K562 (cell line): ENCODE measurements around the gene RTBDN. TPM values are rescaled to one million over a fixed set of nuclear protein-coding genes. Genes with fewer than 3 reads are reported as not detected.

Experiments
- ARID3A ChIP-seq: IDR thresholded peaks from 2 replicates; pipeline ENCODE4 v1.6.1; 2012; ENCODE audit warnings: low read depth, low read length, improper control_type of control experiment, borderline replicate concordance
- CBX2 ChIP-seq: fragments of 200-600 bp; sonication (generic); IDR thresholded peaks from one replicate; pipeline ENCODE4 v1.6.1; 2012; ENCODE audit warnings: mild to moderate bottlenecking, low read length, inconsistent platforms; ENCODE audit not compliant: insufficient read depth, poor library complexity, severe bottlenecking
- E2F3 ChIP-seq: fragments of 250-450 bp; sonication (Bioruptor Pico); IDR thresholded peaks from 2 replicates; pipeline ENCODE4 v1.4.0; 2020; ENCODE audit warnings: mild to moderate bottlenecking
- EWSR1 ChIP-seq: fragments of 450-650 bp; IDR thresholded peaks from 2 replicates; pipeline ENCODE4 v1.6.1; 2018; ENCODE audit warnings: borderline replicate concordance, mild to moderate bottlenecking, low read depth, moderate library complexity; ENCODE audit not compliant: partially characterized antibody
- HNRNPUL1 ChIP-seq: fragments of 200-400 bp; formaldehyde crosslinking; IDR thresholded peaks from 2 replicates; pipeline ENCODE4 v1.6.1; 2017; ENCODE audit warnings: low read length
- ILK ChIP-seq: fragments of 450-650 bp; IDR thresholded peaks from 2 replicates; pipeline ENCODE4 v1.6.1; 2016; ENCODE audit warnings: missing genetic modification characterization, low read depth, mild to moderate bottlenecking, missing compliant biosample characterization, moderate library complexity, borderline replicate concordance
- PYGO2 ChIP-seq: fragments of 450-650 bp; IDR thresholded peaks from 2 replicates; pipeline ENCODE4 v1.6.1; 2016; ENCODE audit warnings: mild to moderate bottlenecking, missing genetic modification characterization, moderate library complexity, missing compliant biosample characterization
- RB1 ChIP-seq: fragments of 450-650 bp; IDR thresholded peaks from 2 replicates; pipeline ENCODE4 v1.6.1; 2017; ENCODE audit warnings: low read depth, mild to moderate bottlenecking
- RREB1 ChIP-seq: fragments of 250-450 bp; sonication (Bioruptor Pico); IDR thresholded peaks from 2 replicates; pipeline ENCODE4 v1.4.0; 2020
- SRSF7 ChIP-seq: fragments of 200-400 bp; formaldehyde crosslinking; optimal IDR thresholded peaks from 2 replicates; pipeline ENCODE3; 2017; ENCODE audit warnings: mild to moderate bottlenecking, low read depth, low read length
- STAT5B ChIP-seq: fragments of 250-450 bp; sonication (Bioruptor Pico); IDR thresholded peaks from 2 replicates; pipeline ENCODE4 v1.8.0; 2021; ENCODE audit warnings: mild to moderate bottlenecking, inconsistent platforms
- TAL1 ChIP-seq: fragments of 450-650 bp; IDR thresholded peaks from 2 replicates; pipeline ENCODE4 v1.6.1; 2016; ENCODE audit warnings: mild to moderate bottlenecking
- TFE3 ChIP-seq: fragments of 450-650 bp; formaldehyde crosslinking; IDR thresholded peaks from 2 replicates; pipeline ENCODE4 v1.4.0; 2020; ENCODE audit warnings: mild to moderate bottlenecking, mixed read lengths
- TRIM28 ChIP-seq: fragments of 450-650 bp; IDR thresholded peaks from 2 replicates; pipeline ENCODE4 v1.6.1; 2017
- ZBTB1 ChIP-seq: sonication (generic); formaldehyde crosslinking; IDR thresholded peaks from 2 replicates; pipeline ENCODE4 v1.8.1; 2023; ENCODE audit warnings: missing genetic modification reagents, low read depth, mild to moderate bottlenecking, borderline replicate concordance
- ZNF263 ChIP-seq: sonication (generic); formaldehyde crosslinking; IDR thresholded peaks from 2 replicates; pipeline ENCODE4 v1.8.0; 2022; ENCODE audit warnings: mild to moderate bottlenecking, missing genetic modification reagents, borderline replicate concordance
- ZNF280B ChIP-seq: fragments of 250-450 bp; sonication (Bioruptor Pico); IDR thresholded peaks from 2 replicates; pipeline ENCODE4 v1.5.1; 2021; ENCODE audit warnings: mild to moderate bottlenecking
- ZNF282 ChIP-seq: sonication (generic); formaldehyde crosslinking; IDR thresholded peaks from 2 replicates; pipeline ENCODE4 v1.8.1; 2023; ENCODE audit warnings: missing genetic modification reagents
- polyA plus RNA-seq, 8 experiments: library from polyadenylated mRNA; depleted of rRNA in 4 of 8; stranded (reverse) in 5 of 8; unstranded in 3 of 8; fragments of >200 nt; fragmentation: Nextera tagmentation in 2 of 8; fragmentation: Illumina TruSeq in 1 of 8; extraction: Ambion mirVana in 2 of 8; extraction: Trizol in 1 of 8; gene quantifications; 2 replicates each; pipeline versions ENCODE4 v1.2.1 to v1.2.3, GENCODE V29; 2011 to 2014; ENCODE audit warnings: inconsistent platforms in 1 of 8, missing spikeins in 1 of 8
- total RNA-seq, 7 experiments: library from RNA; depleted of rRNA in 6 of 7; stranded (reverse); fragments of >200 nt in 6 of 7; fragmentation: Illumina TruSeq in 2 of 7; extraction: Trizol in 2 of 7; gene quantifications; 2 replicates each; pipeline versions ENCODE4 v1.2.1 to v1.2.3, GENCODE V29; 2011 to 2021; ENCODE audit warnings: low replicate concordance in 1 of 7

The RTBDN gene
- total and polyA plus RNA-seq, 9 of the 15 experiments (the other 6 are each of a cell fraction or from before 2014, with no cell fraction given): 0.20 to 2.3 (median 0.72) TPM; not detected in 1

GRCh38 chr19:12882589-12882988 lies 48.2 kb upstream of the RTBDN start (continued):
- TF ChIP-seq TFE3 (0 out of 2 replicates have a peak, but pooled peaks have one; percentile 2), HNRNPUL1 (no peak), CBX2 (no peak), RREB1 (CRISPR knock-in tag) (0 out of 2 replicates have a peak, but pooled peaks have one; percentile 21), E2F3 (CRISPR knock-in tag) (peak; percentile 69; the same call in 1 of the 2 replicates), TRIM28 (no peak), ILK (tag) (peak; percentile 62), STAT5B (no peak), RB1 (no peak), ZNF263 (CRISPR knock-in tag) (0 out of 2 replicates have a peak, but pooled peaks have one; percentile 27), PYGO2 (tag) (peak; percentile 80), EWSR1 (no peak), ZBTB1 (no peak), ARID3A (no peak), SRSF7 (no peak), ZNF280B (CRISPR knock-in tag) (no peak), TAL1 (no peak), ZNF282 (CRISPR knock-in tag) (no peak)
